ENCODE measurements around the gene TRIM24. TPM values are rescaled to one million over a fixed set of nuclear protein-coding genes. Genes with fewer than 3 reads are reported as not detected.

Gene TRIM24
- total and polyA plus RNA-seq, 10 of the 15 experiments (the other 5 are each of a cell fraction or from before 2014, with no cell fraction given) = 4.6 to 23.5 (median 13.6) TPM

GRCh38 chr7:138538518-138538917, 78.5 kb downstream of the TRIM24 start (continued):
- TF ChIP-seq NFYA (IDR thresholded peaks at IDR 0.05; ENCODE audit: borderline replicate concordance, low read depth, low read length) (no peak), SPI1 (IDR thresholded peaks at IDR 0.05; ENCODE audit: borderline replicate concordance, insufficient read depth, low read depth, low read length) (0 out of 2 replicates have a peak, but pooled peaks have one; percentile 16), JUNB (IDR thresholded peaks at IDR 0.05) (0 out of 2 replicates have a peak, but pooled peaks have one; percentile 13)

DNA sequence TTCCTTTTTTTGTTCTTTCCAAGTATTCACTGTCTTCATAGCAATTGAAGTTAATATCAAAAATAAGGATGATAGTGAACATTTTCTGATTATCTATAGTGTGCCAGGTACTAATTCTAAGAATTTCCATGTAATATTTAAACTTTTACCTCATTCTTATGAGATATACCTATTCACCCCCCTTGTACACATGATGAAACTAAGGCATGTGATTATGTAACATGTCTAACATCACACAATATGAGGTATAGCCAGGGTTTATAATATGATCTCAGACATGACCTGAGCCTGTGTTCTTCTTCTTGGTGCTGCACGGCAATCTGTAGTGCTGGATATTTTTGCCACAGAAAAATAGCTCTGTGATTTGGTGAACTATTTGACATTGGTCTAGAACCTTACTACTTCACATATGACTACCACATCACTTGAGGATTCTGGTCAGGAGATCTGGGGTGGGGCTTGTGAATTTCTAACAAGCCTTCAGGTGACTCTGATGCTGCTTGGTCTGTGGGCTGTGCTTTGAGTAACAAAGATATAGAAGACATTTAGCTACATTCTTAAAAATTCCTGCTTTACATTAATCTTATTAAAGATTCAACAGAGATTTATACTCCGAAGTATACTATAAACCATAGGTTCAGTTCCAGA, 79.1 kb downstream of the TRIM24 start:
- Histone ChIP-seq H3K27me3 (replicated peaks in 1 of 2; ENCODE audit: control insufficient read depth in 2 of 2, insufficient read depth in 2 of 2, low read length in 1 of 2) (no peaks in the 10 kb centered on the region), H3K4me1 (ENCODE audit: control insufficient read depth, insufficient read depth, low read length) (peaks cover 9% of the 10 kb centered on the region), H2AFZ (ENCODE audit: control insufficient read depth, low read depth, low read length) (no peak overlapping the region), H3K36me3 (ENCODE audit: control insufficient read depth in 2 of 2, insufficient read depth in 2 of 2, low read length in 1 of 2) (peaks cover 0 to 14% of the 10 kb centered on the region in 2 experiments), H3K4me2 (ENCODE audit: control insufficient read depth, insufficient read depth) (no peak overlapping the region), H3K27ac (ENCODE audit: control insufficient read depth, insufficient read depth) (no peak overlapping the region), H3K79me2 (ENCODE audit: control insufficient read depth, insufficient read depth, low read length) (no peaks in the 10 kb centered on the region), H4K20me1 (ENCODE audit: control insufficient read depth, insufficient read depth) (no peaks in the 10 kb centered on the region), H3K4me3 (no peak overlapping the region), H3K9me3 (replicated peaks; ENCODE audit: control insufficient read depth, insufficient read depth, low read length) (no peaks in the 10 kb centered on the region; the same call in 2 of the 3 replicates), H3K9ac (ENCODE audit: control insufficient read depth, insufficient read depth, low read length) (no peak overlapping the region)
- ATAC-seq (no peak), FAIRE-seq (no peak), DNase-seq (ENCODE audit: low read depth, low spot score) (no peak)
- SMC1A ChIA-PET (ENCODE audit: uncharacterized antibody, unreplicated experiment) = no interaction called here
- intact Hi-C loops (cut with micrococcal nuclease; ENCODE audit: unreplicated experiment) = no loop called here
- in situ Hi-C loops (cut with MboI) = no loop called here
- POLR2A ChIA-PET = no interaction called here
- RAD21 ChIA-PET (ENCODE audit: unreplicated experiment) = interaction anchor here (1.0 kb wide), 1 partner anchor 9 kb away, joined by 3 read pairs; no protein-coding TSS in a partner anchor
- BruUV-seq (replicated peaks) = no TSS peak
- 97% methylated on average over 2 of the region's 2 CpGs for WGBS (ENCODE audit: insufficient coverage, insufficient replicate concordance, low lambda C conversion rate, missing lambda C conversion rate)
- CTCF ChIA-PET = no interaction called here
- TF ChIP-seq SP1 (IDR thresholded peaks at IDR 0.05; ENCODE audit: low read depth, low read length) (no peak), YY1 (IDR thresholded peaks at IDR 0.05; ENCODE audit: low read depth, low read length) (no peak), CTCF (IDR thresholded peaks at IDR 0.05 in 2 of 3, conservative IDR thresholded peaks at IDR 0.05 in 1 of 3; ENCODE audit: control insufficient read depth in 2 of 3, extremely low read depth in 1 of 3, insufficient read depth in 1 of 3, low read depth in 3 of 3, low read length in 3 of 3) (no peak), ZNF24 (IDR thresholded peaks at IDR 0.05) (no peak), GABPA (IDR thresholded peaks at IDR 0.05; ENCODE audit: low read depth) (no peak), DPF2 (IDR thresholded peaks at IDR 0.05) (no peak), BMI1 (IDR thresholded peaks at IDR 0.05; ENCODE audit: borderline replicate concordance) (no peak), ZSCAN29 (IDR thresholded peaks at IDR 0.05) (no peak), HDAC2 (IDR thresholded peaks at IDR 0.05) (no peak), FOXM1 (IDR thresholded peaks at IDR 0.05; ENCODE audit: low read depth, low read length) (no peak), SRF (IDR thresholded peaks at IDR 0.05; ENCODE audit: low read depth in 2 of 2, low read length in 2 of 2) (no peak), NRF1 (conservative IDR thresholded peaks at IDR 0.05; ENCODE audit: low read depth, low read length) (no peak), SUZ12 (IDR thresholded peaks at IDR 0.05; ENCODE audit: unreplicated experiment) (no peak), ATF7 (IDR thresholded peaks at IDR 0.05; ENCODE audit: low read depth) (no peak), WRNIP1 (IDR thresholded peaks at IDR 0.05; ENCODE audit: borderline replicate concordance, low read depth, low read length) (no peak), POLR2AphosphoS5 (IDR thresholded peaks at IDR 0.05; ENCODE audit: low read length) (no peak), NKRF (conservative IDR thresholded peaks at IDR 0.05) (no peak)

All from GM12878 (cell line).